Kidney (tissue), 22 donors: ENCODE data around the gene KCTD19. TPM values are rescaled to one million over a fixed set of nuclear protein-coding genes. Genes with fewer than 3 reads are reported as not detected.
"Not testable (repeated sequence)": the region's sequence is repeated elsewhere in the genome, so short reads cannot be mapped to it uniquely, and the experiment has no call there.

Experiments used
- DNase-seq, 5 donors: peaks; one replicate each; pipeline ENCODE4 v3.0.0-alpha.2; 2013 to 2020
- FAIRE-seq: peaks from 2 replicates; lab custom pipeline; 2012; peaks lifted over from hg19 to GRCh38; lab: Jason Lieb, UNC
- H3K27ac ChIP-seq, 2 donors: one replicate each; pipeline ENCODE4 v1.7.0; 2013; ENCODE audit warnings: low read depth in 2 of 2, low read length in 2 of 2, inconsistent platforms in 1 of 2
- H3K27me3 ChIP-seq: one replicate; pipeline ENCODE4 v1.7.1; 2013; ENCODE audit warnings: low read length, inconsistent platforms; ENCODE audit not compliant: control insufficient read depth, insufficient read depth
- H3K36me3 ChIP-seq, 3 donors: one replicate each; pipeline versions ENCODE4 v1.7.0 to v1.7.1; 2013; ENCODE audit warnings: low read length in 3 of 3, control low read depth in 1 of 3, inconsistent platforms in 1 of 3; ENCODE audit not compliant: insufficient read depth in 3 of 3, control insufficient read depth in 2 of 3
- H3K4me1 ChIP-seq, 3 donors: one replicate each; pipeline versions ENCODE4 v1.7.0 to v1.7.1; 2013; ENCODE audit warnings: low read length in 3 of 3, inconsistent platforms in 1 of 3, low read depth in 1 of 3; ENCODE audit not compliant: control insufficient read depth in 2 of 3, insufficient read depth in 2 of 3
- H3K4me3 ChIP-seq, 3 donors: one replicate each; pipeline versions ENCODE4 v1.7.0 to v1.8.1; 2013; ENCODE audit warnings: low read length in 3 of 3, control low read depth in 1 of 3, inconsistent platforms in 1 of 3
- H3K9ac ChIP-seq, 3 donors: one replicate each; pipeline versions ENCODE4 v1.7.0 to v1.7.1; 2013; ENCODE audit warnings: low read length in 3 of 3, control low read depth in 1 of 3, inconsistent platforms in 1 of 3
- H3K9me3 ChIP-seq, 3 donors: one replicate each; pipeline versions ENCODE4 v1.7.0 to v1.7.1; 2013; ENCODE audit warnings: low read length in 3 of 3, control low read depth in 1 of 3, inconsistent platforms in 1 of 3; ENCODE audit not compliant: control insufficient read depth in 2 of 3, insufficient read depth in 1 of 3
- intact Hi-C: fragments of 100-400 bp; cut with DNase I; formaldehyde crosslinking; loops from one replicate; pipeline ENCODE4 v1.11.1; 2022
- long read RNA-seq, 10 donors: library from polyadenylated mRNA in 1 of 10; unstranded in 1 of 10; transcript quantifications; one replicate each; pipeline ENCODE4 v2.0.0 and lab custom pipeline, GENCODE V29; 2021 to 2026
- polyA plus RNA-seq: library from polyadenylated mRNA; stranded (reverse); fragments of 350-450 nt; fragmentation: Illumina TruSeq; extraction: RNeasy Lipid Tissue Mini Kit (QIAGEN cat#74804); gene quantifications from one replicate; pipeline ENCODE4 v1.2.3, GENCODE V29; 2014; ENCODE audit warnings: low read depth, low replicate concordance; ENCODE audit not compliant: insufficient read depth
- total RNA-seq: library from RNA; stranded (reverse); fragmentation: NEBNext Ultra II Directional; extraction: Animal tissue kit (Norgen Biotek cat#: 25700); gene quantifications from one replicate; pipeline ENCODE4 v1.2.1, GENCODE V29; 2021
- TF ChIP-seq, protein P1 (sequence below): IDR thresholded peaks from 3 replicates; pipeline ENCODE4 v1.5.1; 2012; ENCODE audit warnings: mild to moderate bottlenecking, moderate library complexity, borderline replicate concordance; ENCODE audit not compliant: insufficient read depth; ENCODE audit errors: extremely low read depth
- donor health status: control.
- donor health status: control.
- donor health status: control.
- donor health status: control.
- donor health status: control.
- donor health status: DM: yes; HTN: yes; CAD: no.
- donor health status: Normal renal cell carcinoma (clear cell type).

Gene KCTD19
- total RNA-seq, result 0.31 TPM
- not detected for polyA plus RNA-seq
- long read RNA-seq, donor 1, result 0 reads
- long read RNA-seq, donor 2, result 0 reads
- long read RNA-seq, donor 3, result 0 reads
- long read RNA-seq, donor 4, result 0 reads
- long read RNA-seq, donor 5, result 0 reads
- long read RNA-seq, donor 6, result 0 reads
- long read RNA-seq, donor 7, result 0 reads
- long read RNA-seq, donor 8, result 0 reads
- long read RNA-seq, donor 9, result 0 reads
- long read RNA-seq, donor 10, result 0 reads

GRCh38 chr16:67326472-67327309 is at the start of gene KCTD19, which contains the start of gene LRRC36:
Gene KCTD19, minus strand, starts transcription at chr16:67326741. Its CDS starts 34 bp downstream, at chr16:67326707.
Gene LRRC36, plus strand, starts transcription at chr16:67326815. Its CDS starts 48 bp downstream, at chr16:67326863.
- H3K27me3 ChIP-seq, result no peaks in the 10 kb centered on the region
- TF ChIP-seq, protein P1, sequence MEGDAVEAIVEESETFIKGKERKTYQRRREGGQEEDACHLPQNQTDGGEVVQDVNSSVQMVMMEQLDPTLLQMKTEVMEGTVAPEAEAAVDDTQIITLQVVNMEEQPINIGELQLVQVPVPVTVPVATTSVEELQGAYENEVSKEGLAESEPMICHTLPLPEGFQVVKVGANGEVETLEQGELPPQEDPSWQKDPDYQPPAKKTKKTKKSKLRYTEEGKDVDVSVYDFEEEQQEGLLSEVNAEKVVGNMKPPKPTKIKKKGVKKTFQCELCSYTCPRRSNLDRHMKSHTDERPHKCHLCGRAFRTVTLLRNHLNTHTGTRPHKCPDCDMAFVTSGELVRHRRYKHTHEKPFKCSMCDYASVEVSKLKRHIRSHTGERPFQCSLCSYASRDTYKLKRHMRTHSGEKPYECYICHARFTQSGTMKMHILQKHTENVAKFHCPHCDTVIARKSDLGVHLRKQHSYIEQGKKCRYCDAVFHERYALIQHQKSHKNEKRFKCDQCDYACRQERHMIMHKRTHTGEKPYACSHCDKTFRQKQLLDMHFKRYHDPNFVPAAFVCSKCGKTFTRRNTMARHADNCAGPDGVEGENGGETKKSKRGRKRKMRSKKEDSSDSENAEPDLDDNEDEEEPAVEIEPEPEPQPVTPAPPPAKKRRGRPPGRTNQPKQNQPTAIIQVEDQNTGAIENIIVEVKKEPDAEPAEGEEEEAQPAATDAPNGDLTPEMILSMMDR, result peak; percentile 63
- H3K9ac ChIP-seq, result peak within 1 kb of the TSS in 2 of 3 donors; percentile 71 to 80
- peaks cover 0 to 10% (median 5%) of the 10 kb centered on the region in 3 donors for H3K4me1 ChIP-seq
- H3K4me3 ChIP-seq, result peak within 1 kb of the TSS; percentile 48 to 67 (median 56)
- no peaks in the 10 kb centered on the region for H3K9me3 ChIP-seq
- peak within 1 kb of the TSS; percentile 9 to 51 for H3K27ac ChIP-seq
- intact Hi-C loops, result no loop called here
- FAIRE-seq, result no peak
- no peaks in the 10 kb centered on the region for H3K36me3 ChIP-seq
- DNase-seq, result peak; percentile 83 to 94 (median 90)

- intact Hi-C loops, H3K4me3 ChIP-seq, H3K36me3 ChIP-seq, FAIRE-seq, DNase-seq, H3K27ac ChIP-seq, H3K9me3 ChIP-seq, H3K27me3 ChIP-seq, H3K4me1 ChIP-seq, H3K9ac ChIP-seq: not testable (repeated sequence)
Observed at GRCh38 chr16:67376012-67376411, 49.5 kb upstream of the KCTD19 start.

GRCh38 chr16:67372664-67373063 is 46.1 kb upstream of the KCTD19 start:
- FAIRE-seq (no peak), DNase-seq (peak in 1 of 5 donors; percentile 50)
- Histone ChIP-seq H3K27ac (no peak overlapping the region), H3K9me3 (no peaks in the 10 kb centered on the region), H3K27me3 (no peaks in the 10 kb centered on the region), H3K4me3 (no peak overlapping the region), H3K36me3 (no peaks in the 10 kb centered on the region), H3K4me1 (no peaks in the 10 kb centered on the region), H3K9ac (no peak overlapping the region)
- intact Hi-C loops, result no loop called here
- TF ChIP-seq, protein P1, result peak; percentile 39

DNA sequence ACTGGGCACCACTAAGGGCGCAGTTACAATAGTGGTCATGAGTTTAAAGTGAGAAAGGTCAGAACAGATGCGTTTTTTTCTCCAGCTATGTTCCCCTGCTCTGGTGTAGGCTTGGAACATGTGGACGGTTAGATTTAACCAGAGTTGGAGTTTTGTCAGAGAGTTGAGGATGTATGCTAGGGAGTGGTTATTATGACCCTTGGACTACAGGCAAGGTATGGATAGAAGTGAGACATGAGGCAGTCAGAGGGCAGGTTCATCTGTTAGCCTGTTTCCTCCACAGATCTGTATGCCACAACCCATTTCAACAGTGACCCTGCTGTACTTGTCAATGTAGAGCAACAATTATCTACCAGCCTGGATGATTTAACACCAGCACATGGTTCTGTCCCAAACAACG is 44.1 kb upstream of the KCTD19 start:
- DNase-seq (no peak), FAIRE-seq (no peak)
- H3K27ac ChIP-seq, result no peak overlapping the region
- no peaks in the 10 kb centered on the region for H3K9me3 ChIP-seq
- no peaks in the 10 kb centered on the region for H3K27me3 ChIP-seq
- H3K9ac ChIP-seq, result no peak overlapping the region
- no peaks in the 10 kb centered on the region for H3K4me1 ChIP-seq
- H3K36me3 ChIP-seq, result no peaks in the 10 kb centered on the region
- TF ChIP-seq, protein P1, result no peak
- intact Hi-C loops, result no loop called here
- no peak overlapping the region for H3K4me3 ChIP-seq
